Measurements from ENCODE around the gene CELF4.

The CELF4 gene

GRCh38 chr18:37327063-37327577 lies 238.5 kb downstream of the CELF4 start:
- no peaks in the 10 kb centered on the region for H3K4me1 ChIP-seq (ENCODE audit: insufficient read depth, low read length)
- H3K4me3 ChIP-seq (ENCODE audit: low read depth in 1 of 2, low read length in 2 of 2), result no peak overlapping the region
- DNase-seq (no peak), ATAC-seq (ENCODE audit: insufficient read depth, low read depth) (no peak)
- TF ChIP-seq CTCF (IDR thresholded peaks at IDR 0.05; ENCODE audit: borderline replicate concordance, extremely low read depth, low read length, poor library complexity, severe bottlenecking) (no peak), EZH2 (IDR thresholded peaks at IDR 0.05; ENCODE audit: borderline replicate concordance, low read depth, low read length, severe bottlenecking) (no peak)
- no peaks in the 10 kb centered on the region; the same call in 1 of the 2 replicates for H4K20me1 ChIP-seq (ENCODE audit: insufficient read depth, low read length)
- no peaks in the 10 kb centered on the region for H3K9me3 ChIP-seq (ENCODE audit: insufficient read depth, low read length, severe bottlenecking)
- no peak overlapping the region for H3K9ac ChIP-seq (ENCODE audit: low read depth, low read length)
- no peaks in the 10 kb centered on the region for H3K79me2 ChIP-seq (ENCODE audit: insufficient read depth, low read length)
- no peak overlapping the region for H3K4me2 ChIP-seq (ENCODE audit: insufficient read depth, low read length)
- peaks cover 24% of the 10 kb centered on the region for H3K27me3 ChIP-seq (ENCODE audit: insufficient read depth, low read length, poor library complexity)
- H2AFZ ChIP-seq (ENCODE audit: low read depth, low read length), result no peak overlapping the region
- no peak overlapping the region for H3K27ac ChIP-seq (ENCODE audit: low read length)
- H3K36me3 ChIP-seq (ENCODE audit: insufficient read depth, low read length), result no peaks in the 10 kb centered on the region

- H3K4me2 ChIP-seq (ENCODE audit: insufficient read depth, low read length), result no peak overlapping the region
- no peaks in the 10 kb centered on the region for H3K36me3 ChIP-seq (ENCODE audit: insufficient read depth, low read length)
- DNase-seq (peak; percentile 39), ATAC-seq (ENCODE audit: insufficient read depth, low read depth) (peak; percentile 85)
- H3K27ac ChIP-seq (ENCODE audit: low read length), result no peak overlapping the region
- H3K4me1 ChIP-seq (ENCODE audit: insufficient read depth, low read length), result no peaks in the 10 kb centered on the region
- no peaks in the 10 kb centered on the region for H3K9me3 ChIP-seq (ENCODE audit: insufficient read depth, low read length, severe bottlenecking)
- no peak overlapping the region for H3K4me3 ChIP-seq (ENCODE audit: low read depth in 1 of 2, low read length in 2 of 2)
- TF ChIP-seq CTCF (IDR thresholded peaks at IDR 0.05; ENCODE audit: borderline replicate concordance, extremely low read depth, low read length, poor library complexity, severe bottlenecking) (peak; percentile 76), EZH2 (IDR thresholded peaks at IDR 0.05; ENCODE audit: borderline replicate concordance, low read depth, low read length, severe bottlenecking) (no peak)
- H4K20me1 ChIP-seq (ENCODE audit: insufficient read depth, low read length), result no peaks in the 10 kb centered on the region; the same call in 1 of the 2 replicates
- H3K27me3 ChIP-seq (ENCODE audit: insufficient read depth, low read length, poor library complexity), result peaks cover 12% of the 10 kb centered on the region
- no peaks in the 10 kb centered on the region for H3K79me2 ChIP-seq (ENCODE audit: insufficient read depth, low read length)
- H2AFZ ChIP-seq (ENCODE audit: low read depth, low read length), result no peak overlapping the region
- no peak overlapping the region for H3K9ac ChIP-seq (ENCODE audit: low read depth, low read length)
These were observed 243.0 kb downstream of the CELF4 start for GRCh38 chr18:37322492-37323035.

GRCh38 chr18:37321582-37322491 lies 243.8 kb downstream of the CELF4 start:
- Histone ChIP-seq H3K36me3 (ENCODE audit: insufficient read depth, low read length) (no peaks in the 10 kb centered on the region), H2AFZ (ENCODE audit: low read depth, low read length) (no peak overlapping the region), H3K27me3 (ENCODE audit: insufficient read depth, low read length, poor library complexity) (peaks cover 6% of the 10 kb centered on the region), H3K4me2 (ENCODE audit: insufficient read depth, low read length) (no peak overlapping the region), H3K79me2 (ENCODE audit: insufficient read depth, low read length) (no peaks in the 10 kb centered on the region), H3K9me3 (ENCODE audit: insufficient read depth, low read length, severe bottlenecking) (no peaks in the 10 kb centered on the region), H3K27ac (ENCODE audit: low read length) (no peak overlapping the region), H3K4me3 (ENCODE audit: low read depth in 1 of 2, low read length in 2 of 2) (no peak overlapping the region), H4K20me1 (ENCODE audit: insufficient read depth, low read length) (no peaks in the 10 kb centered on the region; the same call in 1 of the 2 replicates), H3K4me1 (ENCODE audit: insufficient read depth, low read length) (no peaks in the 10 kb centered on the region), H3K9ac (ENCODE audit: low read depth, low read length) (no peak overlapping the region)
- ATAC-seq (ENCODE audit: insufficient read depth, low read depth), result no peak
- TF ChIP-seq EZH2 (IDR thresholded peaks at IDR 0.05; ENCODE audit: borderline replicate concordance, low read depth, low read length, severe bottlenecking) (no peak), CTCF (IDR thresholded peaks at IDR 0.05; ENCODE audit: borderline replicate concordance, extremely low read depth, low read length, poor library complexity, severe bottlenecking) (no peak)
- DNase-seq, result no peak

All from DND-41 (cell line).